Activated CD8-positive, alpha-beta T cell treated with anti-CD3 and anti-CD28 coated beads for 36 hours (primary cell): Measurements from ENCODE around the gene ABCD1. TPM values are rescaled to one million over a fixed set of nuclear protein-coding genes. Genes with fewer than 3 reads are reported as not detected.

Source experiments
- ATAC-seq: fragments of 200-7000 bp; cut with Tn5 transposase; one replicate; pipeline ENCODE4 v1.10.0; 2021; ENCODE audit warnings: mild to moderate bottlenecking, moderate library complexity
- CTCF ChIA-PET: fragments of 350-600 bp; sonication (Branson Sonifier 250); formaldehyde crosslinking; loops from one replicate; lab custom pipeline; 2021; ENCODE audit warnings: antibody characterized with exemption; lab: Charles Lee
- POLR2A ChIA-PET: fragments of 350-600 bp; sonication (Branson Sonifier 250); formaldehyde crosslinking; loops from one replicate; lab custom pipeline; 2021; ENCODE audit warnings: antibody characterized with exemption; lab: Charles Lee
- DNase-seq: peaks from one replicate; pipeline ENCODE4 v3.0.0-alpha.2; 2020
- H3K27ac Mint-ChIP-seq: one replicate; pipeline ENCODE4 v1.8.0; 2021; ENCODE audit warnings: mild to moderate bottlenecking, mixed read lengths
- H3K27me3 Mint-ChIP-seq: one replicate; pipeline ENCODE4 v1.8.0; 2021; ENCODE audit warnings: mixed read lengths
- H3K36me3 Mint-ChIP-seq: one replicate; pipeline ENCODE4 v1.8.0; 2021; ENCODE audit warnings: low read depth, mixed read lengths
- H3K4me1 Mint-ChIP-seq: one replicate; pipeline ENCODE4 v1.8.0; 2021; ENCODE audit warnings: low read depth, mixed read lengths
- H3K4me3 Mint-ChIP-seq: one replicate; pipeline ENCODE4 v1.8.0; 2021; ENCODE audit warnings: mild to moderate bottlenecking, moderate library complexity, mixed read lengths
- H3K9me3 Mint-ChIP-seq: one replicate; pipeline ENCODE4 v1.8.0; 2021; ENCODE audit warnings: mixed read lengths
- CTCF ChIP-seq: fragments of 200-600 bp; IDR thresholded peaks from one replicate; pipeline ENCODE4 v1.8.0; 2022; ENCODE audit warnings: antibody characterized with exemption, mild to moderate bottlenecking
- intact Hi-C: fragments of 100-400 bp; cut with micrococcal nuclease; formaldehyde crosslinking; loops from one replicate; pipeline ENCODE4 v1.10.0; 2022
- total RNA-seq, 2 experiments: library from RNA; stranded (reverse); gene quantifications; one replicate each; pipeline ENCODE4 v1.2.3, GENCODE V29; 2021

Gene ABCD1
- total RNA-seq, 2 experiments from 2014 or later = 3.9 to 4.4 TPM

GRCh38 chrX:153766098-153766817 is 41.6 kb downstream of the ABCD1 start:
- POLR2A ChIA-PET = no interaction called here
- Mint-ChIP-seq H3K36me3 (no peaks in the 10 kb centered on the region), H3K27me3 (no peaks in the 10 kb centered on the region), H3K4me1 (peaks cover 16% of the 10 kb centered on the region), H3K27ac (peak overlapping the region; percentile 88), H3K9me3 (no peaks in the 10 kb centered on the region), H3K4me3 (peak overlapping the region; percentile 67)
- ATAC-seq (peak; percentile 85), DNase-seq (peak; percentile 79)
- CTCF ChIA-PET = interaction anchor here (0.8 to 1.8 kb wide), 3 partner anchors 156 to 184 kb away, joined by 3 to 4 read pairs (median 4); no protein-coding TSS in a partner anchor
- TF ChIP-seq CTCF = no peak
- intact Hi-C loops = loop anchor here (10.0 kb wide), 1 partner anchor 159 kb away; the partner anchor contains the start of gene ARHGAP4

- intact Hi-C loops = loop anchor here (10.0 kb wide), 1 partner anchor 158 kb away; the partner anchor contains the start of gene ARHGAP4
- ChIA-PET CTCF (interaction anchor here (0.8 to 1.8 kb wide), 3 partner anchors 155 to 183 kb away, joined by 3 to 4 read pairs (median 4); no protein-coding TSS in a partner anchor), POLR2A (no interaction called here)
- Mint-ChIP-seq H3K27me3 (no peaks in the 10 kb centered on the region), H3K27ac (peak overlapping the region; percentile 88), H3K4me3 (no peak overlapping the region), H3K9me3 (no peaks in the 10 kb centered on the region), H3K36me3 (no peaks in the 10 kb centered on the region), H3K4me1 (peaks cover 16% of the 10 kb centered on the region)
- no peak for TF ChIP-seq CTCF
- ATAC-seq (no peak), DNase-seq (no peak)
Observed at GRCh38 chrX:153766871-153767673, 42.4 kb downstream of the ABCD1 start.

GRCh38 chrX:153767674-153768055 is 43.0 kb downstream of the ABCD1 start:
- no peaks in the 10 kb centered on the region for H3K27me3 Mint-ChIP-seq
- no peak overlapping the region for H3K4me3 Mint-ChIP-seq
- ChIA-PET POLR2A (interaction anchor here (1.3 to 1.6 kb wide), 2 partner anchors 10 to 24 kb away, joined by 4 to 6 read pairs; no protein-coding TSS in a partner anchor), CTCF (interaction anchor here (0.6 to 1.8 kb wide), 2 partner anchors 182 to 826 kb away, joined by 3 to 4 read pairs; no protein-coding TSS in a partner anchor)
- no peaks in the 10 kb centered on the region for H3K9me3 Mint-ChIP-seq
- H3K36me3 Mint-ChIP-seq = no peaks in the 10 kb centered on the region
- H3K27ac Mint-ChIP-seq = no peak overlapping the region
- H3K4me1 Mint-ChIP-seq = peaks cover 16% of the 10 kb centered on the region
- no peak for ATAC-seq
- TF ChIP-seq CTCF = no peak
- intact Hi-C loops = loop anchor here (10.0 kb wide), 1 partner anchor 157 kb away; the partner anchor contains the start of gene ARHGAP4
- DNase-seq = no peak

- no peaks in the 10 kb centered on the region for H3K36me3 Mint-ChIP-seq
- intact Hi-C loops = loop anchor here (10.0 kb wide), 1 partner anchor 156 kb away; the partner anchor contains the start of gene ARHGAP4
- POLR2A ChIA-PET = interaction anchor here (1.3 to 1.6 kb wide), 2 partner anchors 9 to 23 kb away, joined by 4 to 6 read pairs; no protein-coding TSS in a partner anchor
- ATAC-seq (no peak), DNase-seq (no peak)
- CTCF ChIA-PET = interaction anchor here (0.6 kb wide), 1 partner anchor 827 kb away, joined by 3 read pairs; no protein-coding TSS in a partner anchor
- H3K4me3 Mint-ChIP-seq = peak overlapping the region; percentile 31
- H3K27me3 Mint-ChIP-seq = no peaks in the 10 kb centered on the region
- H3K27ac Mint-ChIP-seq = peak overlapping the region; percentile 59
- H3K9me3 Mint-ChIP-seq = no peaks in the 10 kb centered on the region
- no peak for TF ChIP-seq CTCF
- peaks cover 16% of the 10 kb centered on the region for H3K4me1 Mint-ChIP-seq
Observed at GRCh38 chrX:153768311-153769157, 43.9 kb downstream of the ABCD1 start.
